ENCODE data around the gene CATSPERD.
"Not testable (repeated sequence)": the region's sequence is repeated elsewhere in the genome, so short reads cannot be mapped to it uniquely, and the experiment has no call there.

Gene CATSPERD

GRCh38 chr19:5743630-5744029 lies 23.2 kb downstream of the CATSPERD start:
- no peak for DNase-seq

- not testable (repeated sequence) for DNase-seq
Observed at GRCh38 chr19:5744999-5745398, 24.6 kb downstream of the CATSPERD start.

GRCh38 chr19:5748920-5749319 lies 28.5 kb downstream of the CATSPERD start:
- DNase-seq: peak; percentile 50

GRCh38 chr19:5749505-5749904 lies 29.1 kb downstream of the CATSPERD start:
- no peak for DNase-seq

- no peak for DNase-seq
Observed at GRCh38 chr19:5751709-5752108, 31.3 kb downstream of the CATSPERD start.

- no peak for DNase-seq
Observed at GRCh38 chr19:5753743-5754142, 33.3 kb downstream of the CATSPERD start.

GRCh38 chr19:5762608-5763217 lies 42.3 kb downstream of the CATSPERD start:
- no peak for DNase-seq

GRCh38 chr19:5765220-5765619 lies 44.8 kb downstream of the CATSPERD start:
- no peak for DNase-seq

GRCh38 chr19:5767949-5768348 lies 47.5 kb downstream of the CATSPERD start:
- no peak for DNase-seq

GRCh38 chr19:5772416-5772815 lies 52.0 kb downstream of the CATSPERD start:
- no peak for DNase-seq

GRCh38 chr19:5773276-5773675 lies 52.8 kb downstream of the CATSPERD start:
- DNase-seq: no peak

- no peak for DNase-seq
Observed at GRCh38 chr19:5774921-5775320, 54.5 kb downstream of the CATSPERD start.

GRCh38 chr19:5775668-5776309 lies 55.4 kb downstream of the CATSPERD start:
- DNase-seq: no peak

GRCh38 chr19:5778402-5778801 lies 58.0 kb downstream of the CATSPERD start:
- no peak for DNase-seq

- DNase-seq: not testable (repeated sequence)
Observed at GRCh38 chr19:5780916-5781315, 60.5 kb downstream of the CATSPERD start.

- no peak for DNase-seq
Observed at GRCh38 chr19:5782322-5782721, 61.9 kb downstream of the CATSPERD start.

GRCh38 chr19:5782945-5783919 lies 62.8 kb downstream of the CATSPERD start:
- DNase-seq: no peak

- DNase-seq: no peak
Observed at GRCh38 chr19:5784581-5785147, 64.2 kb downstream of the CATSPERD start, which contains the start of gene PRR22. TSS of gene PRR22 (minus strand) at chr19:5784746. CDS start at chr19:5784660, 86 bp downstream.

GRCh38 chr19:5785423-5785822 lies 65.0 kb downstream of the CATSPERD start:
- DNase-seq: no peak

GRCh38 chr19:5786593-5787408 lies 66.4 kb downstream of the CATSPERD start:
- no peak for DNase-seq

GRCh38 chr19:5787409-5788182 lies 67.2 kb downstream of the CATSPERD start:
- DNase-seq: no peak
